Breast epithelium (tissue), 3 donors: ENCODE results near the gene RPP14.

Experiments used
- CTCF ChIP-seq, 3 donors: fragments of 450-650 bp; IDR thresholded peaks; one replicate each; pipeline ENCODE4 v1.5.1; 2016 to 2017; ENCODE audit warnings: antibody characterized with exemption in 3 of 3, mild to moderate bottlenecking in 3 of 3, moderate library complexity in 3 of 3
- POLR2A ChIP-seq: fragments of 450-650 bp; IDR thresholded peaks from one replicate; pipeline ENCODE4 v1.6.1; 2016; ENCODE audit warnings: antibody characterized with exemption, mild to moderate bottlenecking, moderate library complexity
- POLR2AphosphoS5 ChIP-seq, 3 donors: sonication (generic); formaldehyde crosslinking; IDR thresholded peaks; one replicate each; pipeline ENCODE4 v1.6.1; 2017; ENCODE audit warnings: antibody characterized with exemption in 3 of 3

DNA sequence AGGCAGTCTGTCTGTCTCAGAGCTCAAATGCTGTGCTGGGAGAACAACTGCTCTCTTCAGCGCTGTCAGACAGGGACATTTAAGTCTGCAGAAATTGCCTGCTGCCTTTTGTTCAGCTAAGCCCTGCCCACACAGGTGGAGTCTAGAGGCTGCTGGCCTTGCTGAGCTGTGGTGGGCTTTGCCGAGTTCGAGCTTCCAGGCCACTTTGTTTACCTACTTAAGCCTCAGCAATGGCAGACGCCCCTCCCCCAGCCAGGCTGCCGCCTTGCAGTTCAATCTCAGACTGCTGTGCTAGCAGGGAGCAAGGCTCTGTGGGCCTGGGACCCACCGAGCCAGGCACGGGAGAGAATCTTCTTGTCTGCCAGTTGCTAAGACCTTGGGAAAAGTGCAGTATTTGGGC is 25.0 kb upstream of the RPP14 start:
- TF ChIP-seq CTCF (IDR thresholded peaks at IDR 0.05) (no peak), POLR2A (no peak), POLR2AphosphoS5 (IDR thresholded peaks at IDR 0.05) (no peak)
